BLaER1 treated with 17β-estradiol and CSF1 and Interleukin-3, amounts not matched to agents 10 nM and 100 nM (cell line): ENCODE measurements around the gene YAE1.
A peak's percentile ranks its signal among the peaks of the same experiment; 100 is the strongest.

Experiments
- H3K27ac ChIP-seq, 11 experiments: shearing (Covaris generic); formaldehyde crosslinking; 2 replicates each; pipeline ENCODE4 v1.8.1; 2022
- H3K27me3 ChIP-seq, 11 experiments: shearing (Covaris generic); formaldehyde crosslinking; 2 replicates each; pipeline ENCODE4 v1.8.1; 2022
- H3K36me3 ChIP-seq, 11 experiments: shearing (Covaris generic); formaldehyde crosslinking; 2 replicates each; pipeline ENCODE4 v1.8.1; 2022
- H3K4me1 ChIP-seq, 10 experiments: shearing (Covaris generic); formaldehyde crosslinking; 2 replicates each; pipeline ENCODE4 v1.8.1; 2022
- H3K4me2 ChIP-seq, 11 experiments: shearing (Covaris generic); formaldehyde crosslinking; 2 replicates each; pipeline ENCODE4 v1.8.1; 2022
- H3K4me3 ChIP-seq, 10 experiments: shearing (Covaris generic); formaldehyde crosslinking; 2 replicates each; pipeline ENCODE4 v1.8.1; 2022
- H3K9ac ChIP-seq, 11 experiments: shearing (Covaris generic); formaldehyde crosslinking; 2 replicates each; pipeline ENCODE4 v1.8.1; 2022
- H3K9me3 ChIP-seq, 11 experiments: shearing (Covaris generic); formaldehyde crosslinking; replicated peaks in 1 of 11; 2 replicates each; pipeline ENCODE4 v1.8.1; 2022
- H4K20me1 ChIP-seq, 11 experiments: shearing (Covaris generic); formaldehyde crosslinking; 2 replicates each; pipeline ENCODE4 v1.8.1; 2022
- Cebpa-rat ChIP-seq, 11 experiments: shearing (Covaris generic); IDR thresholded peaks; 2 replicates each; pipeline ENCODE4 v1.8.1; 2022

Gene YAE1

GRCh38 chr7:39567294-39567693 is 1.1 kb downstream of the YAE1 start:
- H3K4me1 ChIP-seq, result peaks cover 14 to 20% (median 17%) of the 10 kb centered on the region in 10 experiments
- H3K9ac ChIP-seq, result peak overlapping the region; percentile 77 to 88 (median 84); a peak in 21 of 22 replicates
- no peak for TF ChIP-seq Cebpa-rat (IDR thresholded peaks at IDR 0.05)
- peaks cover 0 to 4% (median 1%) of the 10 kb centered on the region in 11 experiments; a peak in 11 of 22 replicates for H3K9me3 ChIP-seq
- 0 out of 22 replicates have a peak overlapping the region, but pooled peaks of 1 of the 11 experiments have one; percentile 80 for H3K27ac ChIP-seq
- peaks cover 27 to 33% (median 29%) of the 10 kb centered on the region in 11 experiments for H3K36me3 ChIP-seq
- H3K4me2 ChIP-seq, result peak overlapping the region; percentile 71 to 94 (median 89)
- H4K20me1 ChIP-seq, result peaks cover 0 to 10% (median 0%) of the 10 kb centered on the region in 11 experiments; a peak in 4 of 22 replicates
- H3K4me3 ChIP-seq, result peak overlapping the region; percentile 63 to 86 (median 82)
- H3K27me3 ChIP-seq, result no peaks in the 10 kb centered on the region

- no peak for TF ChIP-seq Cebpa-rat (IDR thresholded peaks at IDR 0.05)
- Histone ChIP-seq H3K27ac (no peak overlapping the region), H3K9me3 (peaks cover 0 to 6% (median 0%) of the 10 kb centered on the region in 11 experiments; a peak in 1 of 22 replicates), H3K4me2 (no peak overlapping the region), H3K27me3 (no peaks in the 10 kb centered on the region), H3K9ac (no peak overlapping the region), H3K36me3 (peaks cover 42 to 98% (median 70%) of the 10 kb centered on the region in 11 experiments), H3K4me1 (no peaks in the 10 kb centered on the region), H4K20me1 (peaks cover 0 to 6% (median 0%) of the 10 kb centered on the region in 11 experiments; a peak in 5 of 22 replicates), H3K4me3 (no peak overlapping the region)
Measured at GRCh38 chr7:39574673-39575349, 8.6 kb downstream of the YAE1 start.

- Histone ChIP-seq H3K4me3 (no peak overlapping the region), H3K27me3 (no peaks in the 10 kb centered on the region), H3K9ac (no peak overlapping the region), H3K36me3 (peaks cover 19 to 73% (median 45%) of the 10 kb centered on the region in 11 experiments), H3K4me2 (no peak overlapping the region), H3K27ac (no peak overlapping the region), H3K4me1 (0 out of 20 replicates have a peak, but pooled peaks cover 0 to 7% (median 0%) of the 10 kb centered on the region in 10 experiments), H4K20me1 (peaks cover 0 to 2% (median 0%) of the 10 kb centered on the region in 11 experiments; a peak in 1 of 22 replicates), H3K9me3 (peaks cover 0 to 6% (median 0%) of the 10 kb centered on the region in 11 experiments; a peak in 1 of 22 replicates)
- no peak for TF ChIP-seq Cebpa-rat (IDR thresholded peaks at IDR 0.05)
Measured at GRCh38 chr7:39577229-39577874, 11.1 kb downstream of the YAE1 start.

- H3K27ac ChIP-seq, result no peak overlapping the region
- H3K4me3 ChIP-seq, result no peak overlapping the region
- no peak overlapping the region for H3K4me2 ChIP-seq
- no peak overlapping the region for H3K9ac ChIP-seq
- no peak for TF ChIP-seq Cebpa-rat (IDR thresholded peaks at IDR 0.05)
- H3K9me3 ChIP-seq, result peaks cover 0 to 6% (median 0%) of the 10 kb centered on the region in 11 experiments; a peak in 1 of 22 replicates
- H3K4me1 ChIP-seq, result 0 out of 20 replicates have a peak, but pooled peaks cover 0 to 7% (median 0%) of the 10 kb centered on the region in 10 experiments
- H3K36me3 ChIP-seq, result peaks cover 4 to 43% (median 23%) of the 10 kb centered on the region in 11 experiments; a peak in 19 of 22 replicates
- no peaks in the 10 kb centered on the region for H3K27me3 ChIP-seq
- H4K20me1 ChIP-seq, result no peaks in the 10 kb centered on the region; a peak in 1 of 22 replicates
Measured at GRCh38 chr7:39580149-39580874, 14.1 kb downstream of the YAE1 start.

GRCh38 chr7:39582536-39582935 is 16.3 kb downstream of the YAE1 start:
- Histone ChIP-seq H3K27ac (no peak overlapping the region), H3K9ac (no peak overlapping the region), H3K36me3 (peaks cover 0 to 22% (median 8%) of the 10 kb centered on the region in 11 experiments; a peak in 14 of 22 replicates), H3K9me3 (peaks cover 0 to 2% (median 0%) of the 10 kb centered on the region in 11 experiments; a peak in 1 of 22 replicates), H3K27me3 (no peaks in the 10 kb centered on the region), H3K4me3 (no peak overlapping the region), H3K4me2 (no peak overlapping the region), H4K20me1 (no peaks in the 10 kb centered on the region; a peak in 1 of 22 replicates), H3K4me1 (0 out of 20 replicates have a peak, but pooled peaks cover 0 to 7% (median 0%) of the 10 kb centered on the region in 10 experiments)
- no peak for TF ChIP-seq Cebpa-rat (IDR thresholded peaks at IDR 0.05)

GRCh38 chr7:39583539-39583938 is 17.3 kb downstream of the YAE1 start:
- Histone ChIP-seq H3K4me2 (no peak overlapping the region), H3K27me3 (no peaks in the 10 kb centered on the region), H4K20me1 (no peaks in the 10 kb centered on the region; a peak in 1 of 22 replicates), H3K4me3 (no peak overlapping the region), H3K9me3 (no peaks in the 10 kb centered on the region), H3K27ac (no peak overlapping the region), H3K4me1 (peaks cover 0 to 15% (median 6%) of the 10 kb centered on the region in 10 experiments; a peak in 16 of 20 replicates), H3K36me3 (peaks cover 0 to 12% (median 2%) of the 10 kb centered on the region in 11 experiments; a peak in 10 of 22 replicates), H3K9ac (no peak overlapping the region)
- no peak for TF ChIP-seq Cebpa-rat (IDR thresholded peaks at IDR 0.05)

- Histone ChIP-seq H3K4me2 (no peak overlapping the region), H4K20me1 (0 out of 22 replicates have a peak, but pooled peaks cover 0 to 3% (median 0%) of the 10 kb centered on the region in 11 experiments), H3K27me3 (no peaks in the 10 kb centered on the region), H3K4me1 (peaks cover 16 to 44% (median 29%) of the 10 kb centered on the region in 10 experiments), H3K4me3 (no peak overlapping the region), H3K27ac (no peak overlapping the region), H3K36me3 (no peaks in the 10 kb centered on the region), H3K9me3 (no peaks in the 10 kb centered on the region), H3K9ac (no peak overlapping the region)
- no peak for TF ChIP-seq Cebpa-rat (IDR thresholded peaks at IDR 0.05)
Measured at GRCh38 chr7:39587393-39587792, 21.2 kb downstream of the YAE1 start.

GRCh38 chr7:39588416-39588815 is 22.2 kb downstream of the YAE1 start:
- peak overlapping the region in 7 of 11 experiments; percentile 20 to 84 (median 72); a peak in 9 of 22 replicates for H3K27ac ChIP-seq
- peaks cover 0 to 4% (median 0%) of the 10 kb centered on the region in 11 experiments; a peak in 2 of 22 replicates for H3K9me3 ChIP-seq
- H3K4me2 ChIP-seq, result peak overlapping the region in 8 of 11 experiments; percentile 12 to 94 (median 68); a peak in 12 of 22 replicates

More at GRCh38 chr7:39588416-39588815, 22.2 kb downstream of the YAE1 start:
- H3K4me3 ChIP-seq, result no peak overlapping the region
- peaks cover 16 to 54% (median 30%) of the 10 kb centered on the region in 10 experiments for H3K4me1 ChIP-seq
- H3K27me3 ChIP-seq, result no peaks in the 10 kb centered on the region
- H4K20me1 ChIP-seq, result 0 out of 22 replicates have a peak, but pooled peaks cover 0 to 3% (median 0%) of the 10 kb centered on the region in 11 experiments
- TF ChIP-seq Cebpa-rat (IDR thresholded peaks at IDR 0.05), result no peak
- H3K9ac ChIP-seq, result no peak overlapping the region; a peak in 1 of 22 replicates
- no peaks in the 10 kb centered on the region for H3K36me3 ChIP-seq
